GM19468 (cell line): ENCODE results near the gene ZNF503.

Experiments used
- ATAC-seq: cut with Tn5 transposase; IDR thresholded peaks from one replicate; pipeline ENCODE4 v1.9.1; 2021; ENCODE audit warnings: mild to moderate bottlenecking, moderate library complexity, moderate number of reproducible peaks; ENCODE audit not compliant: unreplicated experiment; ENCODE audit errors: extremely low read depth

The ZNF503 gene

DNA sequence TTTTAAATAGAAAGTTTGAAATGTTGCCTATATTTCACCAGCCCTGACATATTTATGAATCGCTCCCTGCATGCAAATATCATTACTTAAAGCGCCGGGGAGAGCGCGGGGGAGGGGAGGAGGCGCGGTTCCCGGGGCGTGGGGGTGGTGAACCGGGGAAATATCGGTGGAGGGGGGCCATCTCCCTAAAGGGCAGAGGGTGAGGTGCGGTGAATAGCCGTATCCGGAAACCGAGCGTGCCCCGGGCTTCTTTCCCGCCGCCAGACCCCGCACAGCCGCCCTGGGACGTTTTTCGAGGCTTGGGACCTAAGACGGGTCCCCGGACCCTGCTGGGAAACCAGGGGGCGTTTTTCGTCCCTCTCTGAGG is 6.9 kb upstream of the ZNF503 start:
- no peak for ATAC-seq

DNA sequence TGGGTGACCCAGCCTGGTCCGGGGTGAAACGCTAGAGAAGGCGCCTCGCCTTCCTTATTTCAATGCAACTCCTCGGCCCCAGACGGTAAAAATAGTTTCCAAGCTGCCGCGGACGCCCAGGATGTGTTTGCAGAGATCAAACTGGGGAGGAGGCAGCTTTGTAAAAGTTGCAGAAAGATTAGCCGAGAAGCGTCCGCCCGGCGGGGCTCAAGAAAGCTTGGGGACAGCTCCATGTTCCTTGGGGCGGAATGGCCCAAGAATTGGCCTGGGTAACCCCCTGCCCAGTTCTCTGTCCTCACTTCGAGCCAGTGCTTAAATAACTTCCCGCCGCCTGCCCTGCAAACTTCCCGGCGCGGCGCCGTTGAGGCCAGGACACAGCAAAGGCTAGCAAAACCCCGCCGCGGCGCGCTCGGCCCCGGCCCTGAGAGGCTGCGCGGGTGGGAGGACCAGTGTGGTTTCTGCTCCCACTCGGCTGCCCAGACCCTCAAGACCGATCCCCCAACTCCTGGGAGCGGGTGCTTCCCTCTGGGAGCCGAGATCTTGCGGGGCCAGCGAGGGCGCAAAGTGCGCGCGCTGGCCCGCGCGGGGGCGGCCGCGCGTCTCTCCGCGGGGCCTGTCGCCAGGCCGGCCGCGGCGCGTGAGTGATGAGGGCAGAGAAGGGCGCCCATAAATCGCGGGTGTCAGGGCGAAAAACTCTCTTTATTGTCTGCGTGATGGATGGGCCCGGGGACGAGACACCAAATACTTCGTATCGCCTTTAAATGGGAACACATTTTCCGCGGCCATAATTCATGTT is 6.3 kb upstream of the ZNF503 start:
- ATAC-seq, result no peak

DNA sequence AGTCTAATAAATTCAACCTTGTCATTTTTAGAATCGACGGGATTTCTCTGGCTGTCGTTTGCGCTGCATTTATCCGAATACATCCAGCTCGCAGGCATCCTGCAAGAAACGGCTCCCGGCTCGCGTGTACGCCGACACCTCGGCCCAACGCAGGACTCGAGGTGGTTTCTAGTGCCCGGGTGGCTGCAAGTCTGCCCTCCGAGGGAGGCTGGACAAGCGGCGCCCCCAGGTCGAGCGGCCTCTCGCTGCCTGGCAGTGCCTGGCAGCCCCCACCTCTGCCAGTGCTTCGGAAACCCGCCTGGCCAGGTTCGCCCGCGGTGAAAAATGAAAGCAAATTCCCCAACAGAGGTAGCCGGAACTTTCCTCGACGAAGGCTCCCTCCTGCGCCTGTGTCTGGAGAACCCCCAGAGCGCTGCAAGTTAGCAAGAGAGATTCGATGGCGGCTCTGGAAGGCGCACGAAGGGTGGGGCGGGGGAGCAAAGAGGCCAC is 5.7 kb upstream of the ZNF503 start:
- ATAC-seq, result no peak

DNA sequence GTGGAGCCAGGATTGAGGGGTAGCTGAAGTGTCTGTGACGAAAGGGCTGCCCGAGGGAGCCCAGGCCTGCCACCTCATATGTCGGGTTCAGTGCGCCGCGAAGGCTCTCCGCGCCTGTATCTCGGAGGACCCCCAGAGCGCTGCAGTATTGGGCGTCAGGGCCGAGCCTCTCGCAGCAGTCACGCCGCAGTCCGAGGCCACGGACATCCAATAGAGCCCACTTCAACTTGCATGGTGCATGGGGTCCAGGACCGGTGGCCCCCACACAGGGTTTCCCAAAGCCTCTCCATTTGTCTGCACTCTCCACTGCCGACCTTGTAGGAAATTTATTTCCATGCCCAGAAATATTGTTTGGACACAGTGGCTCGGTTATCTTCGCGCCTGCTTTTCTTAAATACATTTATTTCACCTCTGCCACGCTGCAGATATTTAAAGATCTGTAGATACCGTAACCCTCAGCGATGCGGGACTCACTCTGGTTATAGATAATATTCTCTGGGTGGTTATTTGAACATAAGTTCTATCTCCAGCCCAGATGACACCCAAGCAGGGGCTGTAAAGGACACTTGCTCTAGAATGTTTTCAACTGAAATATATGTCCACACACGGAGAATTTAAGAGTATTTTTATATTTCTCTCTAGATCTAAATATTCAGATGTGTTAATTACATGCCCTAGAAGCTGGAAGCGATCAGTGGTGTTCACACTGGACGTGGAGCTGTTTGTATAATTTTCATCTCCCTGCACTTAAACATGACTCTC is 5.1 kb upstream of the ZNF503 start:
- no peak for ATAC-seq

DNA sequence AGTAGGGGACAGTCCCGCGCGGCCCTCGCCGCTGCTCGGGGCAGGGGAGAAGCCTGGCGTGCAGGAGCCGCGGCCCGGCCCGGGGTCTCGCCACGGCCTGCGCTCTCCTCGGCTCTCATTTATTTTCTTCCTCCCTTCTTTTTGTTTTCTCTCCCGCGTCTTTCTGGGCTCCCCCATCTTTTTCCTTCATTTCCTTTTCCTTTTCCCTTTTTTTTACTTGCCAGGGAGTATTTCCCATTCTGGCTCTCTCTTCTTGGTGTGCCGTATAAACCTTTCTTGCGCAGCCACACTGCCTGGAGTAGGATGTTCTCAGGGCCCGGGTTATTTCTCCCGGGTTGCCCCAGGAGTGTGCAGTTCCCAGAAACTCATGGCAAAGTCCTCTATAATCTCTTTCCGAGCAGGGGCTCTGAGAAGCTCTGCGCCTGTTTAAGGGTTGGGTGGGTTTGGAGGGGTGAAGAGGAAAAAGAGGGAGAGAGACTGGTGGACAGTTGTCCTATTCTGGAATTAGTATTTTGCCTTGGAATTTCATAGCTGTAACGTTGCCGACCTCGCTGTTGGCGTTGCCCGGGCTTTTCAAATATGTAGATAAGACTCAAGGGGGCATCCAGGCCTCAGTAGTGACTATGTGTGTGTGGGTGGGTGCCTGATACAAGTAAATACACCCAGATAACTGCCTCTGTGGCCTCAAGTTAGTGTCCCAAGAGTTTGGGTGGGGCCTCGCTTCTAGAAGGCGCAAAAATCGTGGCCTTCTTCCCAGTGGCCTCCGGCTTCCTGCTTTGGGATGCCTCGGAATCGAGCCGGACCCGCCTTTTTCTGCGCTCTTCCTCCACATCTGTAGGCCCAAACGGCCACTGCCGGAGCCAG is 4.3 kb upstream of the ZNF503 start:
- no peak for ATAC-seq

DNA sequence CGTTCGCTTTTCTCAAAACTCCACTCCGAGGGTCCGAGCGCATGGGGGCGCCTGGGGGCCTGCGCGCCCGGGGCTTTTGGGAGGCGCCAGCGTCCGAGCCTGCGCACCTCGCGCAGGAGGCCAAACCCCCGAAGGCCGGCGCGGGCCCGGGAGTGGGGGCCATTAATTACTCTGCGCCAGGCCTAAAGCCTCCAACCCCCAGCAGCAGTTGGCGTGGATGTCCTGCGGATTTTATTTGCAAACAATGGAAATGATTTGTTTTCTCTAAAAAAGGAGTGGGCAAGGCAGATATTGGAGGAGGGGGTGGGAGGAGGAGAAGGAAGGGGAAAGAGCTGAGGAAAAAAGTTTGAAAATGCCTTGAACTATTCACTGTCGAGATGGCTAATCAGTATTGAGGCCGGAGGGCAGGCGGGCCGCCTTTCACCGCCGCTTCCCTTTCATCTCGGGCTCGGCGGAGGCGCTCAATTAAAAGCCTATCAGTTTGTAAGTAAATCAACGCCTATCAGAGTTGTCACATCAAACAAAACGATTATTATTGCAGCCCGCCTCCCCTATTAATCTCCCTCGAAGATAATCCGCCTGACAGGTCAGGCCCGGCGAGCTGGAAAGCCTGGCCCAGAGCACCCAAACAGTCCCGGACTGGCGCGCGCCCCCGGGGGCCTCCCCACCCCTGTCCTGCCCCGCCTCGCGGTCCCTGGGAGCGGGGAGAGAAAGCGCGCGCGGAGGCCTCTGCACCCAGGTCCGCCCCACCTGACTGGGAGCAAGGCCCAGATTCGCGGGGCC is 3.4 kb upstream of the ZNF503 start:
- ATAC-seq, result no peak

DNA sequence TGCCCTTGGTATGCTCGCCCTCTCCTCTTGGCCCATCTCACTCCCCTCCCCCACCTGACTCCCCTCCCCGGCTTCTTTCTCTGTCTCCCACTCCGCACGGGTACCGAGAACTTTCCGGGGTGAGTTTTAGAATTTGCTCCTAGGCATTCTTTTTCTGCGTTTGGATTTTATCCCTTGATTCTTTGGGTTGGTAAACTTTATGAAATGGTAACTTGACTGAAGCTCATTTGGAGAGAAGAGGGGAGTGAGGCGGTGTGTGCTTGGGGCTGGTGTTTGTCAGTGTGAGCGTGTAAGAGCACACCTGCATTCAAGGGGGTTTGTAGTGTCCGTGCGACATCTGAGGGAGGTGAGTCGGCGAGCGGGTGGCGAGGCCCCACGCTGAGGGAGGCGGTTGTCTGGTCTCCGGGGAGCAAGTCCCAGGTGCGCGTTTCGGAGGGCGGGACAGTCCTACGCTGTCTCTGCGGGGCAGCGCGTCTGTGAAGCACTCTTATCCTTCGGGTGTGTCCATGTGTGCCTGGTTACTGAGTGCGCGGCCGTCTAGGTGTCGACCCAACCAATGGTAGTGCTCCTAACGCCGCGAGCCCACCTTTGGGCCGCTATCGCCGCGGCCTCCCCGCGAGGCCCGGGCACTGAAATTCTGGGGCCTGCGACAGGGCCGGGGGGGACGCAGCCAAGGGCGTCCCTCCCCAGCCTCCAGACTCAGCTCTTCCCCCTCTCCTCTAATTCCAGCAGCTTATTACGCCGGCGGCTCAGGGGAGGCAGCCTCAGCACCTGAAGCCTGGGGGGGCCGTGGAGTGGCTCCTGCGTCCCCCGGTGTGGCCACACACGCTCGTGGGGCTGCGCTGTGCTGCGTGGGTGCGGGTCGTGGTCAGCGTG is 2.6 kb upstream of the ZNF503 start:
- no peak for ATAC-seq

DNA sequence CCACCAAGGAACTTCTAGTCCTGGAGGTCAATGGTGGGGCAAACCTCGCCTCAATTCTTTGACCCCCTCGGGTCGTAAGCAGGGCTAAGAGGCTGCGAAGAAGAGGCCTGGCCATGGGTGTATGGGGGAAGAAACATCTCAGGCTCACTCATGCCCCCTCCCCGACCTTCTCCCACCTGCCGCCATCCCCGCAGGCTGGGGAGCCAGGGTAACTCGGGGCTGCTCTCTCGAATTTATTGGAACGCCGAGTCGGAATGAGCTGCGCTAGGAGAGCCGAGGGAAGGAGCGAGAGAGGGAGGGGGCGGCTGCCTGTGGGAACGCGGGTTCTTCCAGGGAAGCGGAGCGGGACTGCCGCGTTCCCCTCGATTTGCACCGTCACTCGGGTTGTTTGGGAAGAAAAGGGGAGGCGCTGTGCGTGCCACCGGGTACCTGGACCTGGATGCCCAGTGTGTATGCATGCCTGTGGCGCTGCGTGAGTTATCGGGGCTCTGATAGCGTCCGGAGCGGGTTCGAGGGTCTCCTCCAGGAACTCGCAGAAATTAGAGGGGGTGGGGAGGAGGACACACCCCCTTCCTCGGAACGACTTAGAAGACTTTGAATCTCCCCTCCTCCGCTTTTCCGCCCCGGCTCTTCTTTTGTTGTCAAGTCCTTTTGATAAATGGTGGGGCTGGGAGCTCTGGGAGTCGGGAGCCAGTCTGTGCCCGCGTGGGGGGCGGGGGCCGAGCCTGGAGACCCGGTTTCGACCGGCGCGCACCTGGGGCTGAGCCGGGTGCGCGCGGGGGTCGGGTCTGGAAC is 1.8 kb upstream of the ZNF503 start:
- ATAC-seq, result no peak

DNA sequence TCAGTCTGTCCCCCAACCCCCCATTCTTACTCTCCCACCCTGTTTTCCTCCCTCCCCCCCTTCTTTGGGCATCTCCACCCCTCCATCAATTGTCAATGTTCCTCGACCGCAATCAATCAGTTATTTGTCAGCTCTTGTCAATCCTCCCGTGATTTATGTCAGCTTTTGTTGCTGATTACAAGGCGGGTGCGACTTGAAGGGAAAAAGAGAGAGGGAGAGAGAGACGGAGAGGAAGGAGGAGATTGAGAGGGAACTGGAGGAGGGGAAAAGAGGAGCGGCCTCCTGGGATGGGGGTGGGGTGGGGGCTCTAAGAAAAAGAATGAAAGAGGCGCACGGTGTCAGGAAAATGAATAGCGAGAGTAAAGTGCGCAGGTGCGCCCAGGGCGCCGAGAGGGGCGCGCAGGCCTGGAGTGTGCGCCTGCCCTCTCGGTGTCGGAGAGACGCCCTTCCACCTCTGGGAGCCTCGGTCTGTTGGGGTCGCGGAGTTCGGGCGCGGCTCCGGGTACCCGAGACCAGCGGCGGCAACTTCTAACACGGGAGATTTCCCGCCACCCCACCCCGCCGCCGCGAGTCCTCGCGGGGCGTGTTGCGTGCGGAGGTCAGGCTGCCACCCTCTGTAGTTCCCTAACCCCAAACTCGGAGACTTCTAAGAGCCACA is 1.1 kb upstream of the ZNF503 start:
- no peak for ATAC-seq

DNA sequence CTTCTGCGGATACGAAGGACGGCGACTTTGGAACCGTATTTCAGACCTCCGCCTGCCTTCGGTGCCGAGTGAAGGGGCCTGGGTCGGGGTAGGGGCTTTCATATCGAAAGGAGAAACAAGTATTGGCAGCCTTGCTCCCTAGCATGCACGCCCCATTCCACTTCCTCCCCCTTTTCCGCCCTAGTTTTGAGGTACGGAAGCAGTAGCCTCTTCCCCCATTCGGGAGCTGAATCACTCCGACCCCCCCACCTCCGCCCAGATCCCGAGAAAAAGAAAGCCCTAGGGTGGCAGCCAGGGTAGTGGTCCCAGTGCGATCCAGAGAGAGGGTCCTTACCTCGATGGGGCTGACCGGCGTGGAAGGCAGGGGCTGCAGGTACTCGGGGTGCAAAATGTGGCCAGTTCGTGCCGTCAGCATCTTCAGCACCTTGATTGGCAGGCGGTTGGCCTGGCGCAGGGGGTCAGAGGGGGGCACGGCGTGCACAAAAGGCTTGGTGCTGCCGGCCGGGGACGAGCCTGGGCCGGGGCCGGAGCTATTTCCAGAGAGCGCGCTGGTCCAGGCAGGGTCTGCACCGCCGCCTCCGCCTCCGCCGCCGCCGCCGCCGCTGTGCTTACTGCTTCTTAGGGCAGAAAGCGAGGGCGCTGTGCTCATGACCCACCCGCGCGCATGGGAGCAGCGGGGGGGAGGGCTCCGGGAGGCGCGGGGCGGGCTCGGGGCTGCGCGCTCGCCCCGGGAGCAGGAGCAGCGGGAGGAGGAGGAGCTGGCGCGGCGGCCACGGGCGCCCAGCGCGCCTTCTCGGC is 594 bp downstream of the ZNF503 start:
- peak; percentile 6 for ATAC-seq

DNA sequence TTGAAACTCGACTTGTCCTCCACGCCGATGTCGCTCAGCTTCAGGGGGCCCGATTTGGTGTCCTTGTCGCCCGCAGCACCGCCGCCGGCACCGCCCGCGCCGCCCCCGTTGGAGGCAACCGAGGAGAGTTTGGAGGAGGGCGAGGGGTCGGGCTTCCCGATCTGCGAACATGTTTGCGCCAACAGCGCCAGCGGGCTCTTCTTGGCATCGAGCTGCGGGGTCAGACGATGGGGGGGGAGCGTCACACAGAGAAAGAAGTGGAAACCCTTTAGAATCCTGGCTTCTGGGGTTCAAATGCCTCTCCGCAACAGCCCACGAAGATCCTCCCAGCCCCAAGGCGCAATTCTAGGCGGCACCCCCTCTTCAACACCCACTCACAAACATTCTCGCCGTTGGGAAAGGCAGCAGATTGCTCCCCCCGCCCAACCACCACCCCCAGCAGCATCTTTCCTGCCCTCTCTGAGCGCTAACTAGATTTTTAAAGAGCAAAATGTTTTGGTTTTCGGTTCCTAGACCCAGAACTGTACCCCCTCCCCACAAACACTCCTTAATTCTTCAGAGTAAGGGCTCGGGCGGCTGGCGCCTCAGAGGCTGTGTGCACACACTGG is 1.3 kb downstream of the ZNF503 start:
- ATAC-seq, result no peak

DNA sequence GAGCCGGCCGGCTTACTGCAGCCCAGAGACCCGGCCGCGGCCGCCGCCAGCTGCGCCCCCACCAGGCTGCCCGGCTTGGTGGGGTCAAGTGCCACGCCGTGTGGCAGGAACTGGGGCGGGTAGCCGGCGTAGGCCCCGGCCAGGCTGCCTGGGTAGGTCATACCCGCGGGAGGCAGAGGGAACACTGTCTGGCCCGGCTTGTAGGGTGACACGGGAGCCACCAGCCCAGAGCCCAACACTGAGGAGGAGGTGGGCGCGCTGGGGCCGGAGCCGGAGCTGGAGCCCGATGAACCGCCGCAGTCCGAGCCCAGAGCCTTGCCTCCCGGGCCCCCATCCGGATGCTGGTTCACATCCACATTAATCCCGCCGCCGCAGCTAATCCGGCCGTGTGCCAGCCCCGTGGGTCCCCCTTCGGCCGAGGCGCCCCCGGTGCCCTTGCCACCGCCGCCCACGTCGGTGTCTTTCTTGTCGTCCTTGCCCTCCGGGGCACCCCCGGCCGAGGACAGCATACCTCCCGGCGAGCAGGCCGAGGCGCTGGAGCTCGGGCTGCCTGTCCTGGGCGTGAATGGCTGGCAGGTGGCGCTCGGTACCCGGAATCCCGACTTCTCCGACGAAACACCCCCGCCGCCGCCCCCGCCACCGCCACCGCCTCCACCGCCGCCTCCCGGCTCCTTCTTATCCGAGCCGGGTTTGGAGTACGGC is 2.0 kb downstream of the ZNF503 start:
- ATAC-seq, result no peak

DNA sequence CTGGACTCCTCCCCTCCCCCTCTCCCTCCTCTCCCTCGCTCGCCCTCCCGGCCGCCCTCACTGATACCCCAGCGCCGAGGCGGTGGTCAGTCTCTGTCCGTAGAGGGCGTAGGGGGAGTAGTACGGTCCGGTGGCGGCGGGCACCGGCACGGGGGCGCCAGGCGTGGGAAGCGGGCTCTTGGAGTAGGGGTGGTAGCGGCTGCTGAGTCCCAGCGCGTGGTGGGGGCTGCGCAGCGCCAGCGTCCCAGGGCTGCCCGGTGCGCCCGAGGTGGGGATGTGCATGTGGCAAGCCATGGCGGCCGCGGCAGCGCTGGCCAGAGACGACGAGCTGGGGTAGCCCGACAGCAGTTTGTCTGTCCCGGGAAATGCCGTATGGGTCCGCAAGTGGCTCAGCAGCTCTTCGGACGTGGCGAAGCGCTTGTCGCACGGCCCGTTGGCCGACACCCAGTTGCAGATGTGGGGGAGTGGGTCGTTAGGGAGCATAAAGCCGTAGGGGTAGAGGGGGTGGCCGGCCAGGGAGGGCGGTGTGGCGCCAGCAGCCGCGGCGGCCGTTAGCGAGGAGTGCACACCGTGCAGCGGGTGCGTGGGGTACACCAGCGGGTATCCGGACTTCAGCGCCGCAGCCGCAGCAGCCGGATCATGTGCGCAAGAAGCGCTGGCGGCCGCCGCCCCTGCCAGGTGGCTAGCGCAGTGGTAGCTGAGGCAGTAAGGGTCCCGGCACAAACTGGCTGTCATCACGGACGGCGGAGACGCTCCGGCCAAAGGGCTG is 2.7 kb downstream of the ZNF503 start:
- no peak for ATAC-seq

DNA sequence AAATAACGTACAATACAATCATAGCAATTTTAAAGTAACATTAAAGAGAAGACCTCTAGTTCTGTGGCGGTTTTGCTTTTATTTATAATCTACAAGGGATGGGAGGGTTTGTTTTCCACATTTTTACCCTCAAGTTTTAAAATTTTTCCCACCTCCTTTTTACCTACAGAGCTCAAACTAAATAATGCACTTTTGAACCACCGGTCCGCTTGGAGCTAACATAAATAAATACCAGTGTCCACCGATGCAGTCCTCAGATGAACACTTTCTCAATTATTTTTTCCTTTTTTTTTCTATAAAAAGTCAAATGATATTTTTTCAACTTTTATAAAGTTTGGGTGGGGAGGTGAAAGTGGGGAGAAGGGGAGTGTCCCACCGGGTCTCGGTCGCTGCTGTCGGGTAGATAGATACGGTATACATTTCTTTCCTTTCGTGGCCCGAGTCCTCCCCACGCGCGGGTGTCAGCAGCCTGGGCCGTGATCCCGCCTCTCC is 3.3 kb downstream of the ZNF503 start:
- ATAC-seq, result no peak
